HepG2 (cell line): ENCODE measurements around the gene LDHAL6B. TPM values are rescaled to one million over a fixed set of nuclear protein-coding genes. Genes with fewer than 3 reads are reported as not detected.

Experiments used
- ATAC-seq: fragments of 200-7000 bp; cut with Tn5 transposase; 3 replicates; pipeline ENCODE4 v1.9.1; 2020; ENCODE audit warnings: mild to moderate bottlenecking, moderate library complexity
- BruUV-seq: library from RNA; stranded (reverse); fragments of 400-500 nt; replicated peaks from 2 replicates; lab custom pipeline; 2021; lab: Mats Ljungman, UMichigan
- CTCF ChIA-PET: fragments of 300-600 bp; formaldehyde crosslinking; extraction: SDS; loops from one replicate; lab custom pipeline; 2021; ENCODE audit warnings: low total read pairs, inconsistent platforms, low intra/inter-chr PET ratio; lab: Yijun Ruan, JAX
- POLR2A ChIA-PET: fragments of 350-600 bp; sonication (Branson Sonifier 250); formaldehyde crosslinking; loops from one replicate; lab custom pipeline; 2020; ENCODE audit warnings: antibody characterized with exemption, inconsistent platforms; lab: Yijun Ruan, JAX
- DNase-seq: peaks from one replicate; pipeline ENCODE4 v3.0.0-alpha.2; 2015; ENCODE audit warnings: low spot score
- FAIRE-seq: peaks from 3 replicates; lab custom pipeline; 2011; peaks lifted over from hg19 to GRCh38; lab: Jason Lieb, UNC
- H2AFZ ChIP-seq: one replicate; pipeline ENCODE4 v1.6.1; 2011; ENCODE audit warnings: low read length, inconsistent platforms
- H3K27ac ChIP-seq: fragments of 300-600 bp; 3 replicates; pipeline ENCODE4 v1.8.0; 2011; ENCODE audit warnings: mixed run types, mild to moderate bottlenecking, mixed read lengths, low read length, inconsistent platforms; ENCODE audit not compliant: insufficient read depth; ENCODE audit errors: extremely low read length
- H3K27me3 ChIP-seq, 2 experiments: fragments of 200-600 bp in 1 of 2; 2 replicates in 1 of 2; 3 replicates in 1 of 2; pipeline versions ENCODE4 v1.6.0 to v1.8.0; 2011; ENCODE audit warnings: low read length in 2 of 2, mild to moderate bottlenecking in 2 of 2, moderate library complexity in 2 of 2, inconsistent platforms in 1 of 2; ENCODE audit not compliant: insufficient read depth in 2 of 2, control insufficient read depth in 1 of 2
- H3K36me3 ChIP-seq, 2 experiments: fragments of 200-600 bp in 1 of 2; replicated peaks in 1 of 2; 2 replicates in 1 of 2; 3 replicates in 1 of 2; pipeline versions ENCODE4 v1.5.1 to v1.8.0; 2011; ENCODE audit warnings: low read length in 2 of 2, inconsistent platforms in 1 of 2; ENCODE audit not compliant: insufficient read depth in 2 of 2, control insufficient read depth in 1 of 2
- H3K4me1 ChIP-seq: 2 replicates; pipeline ENCODE4 v1.5.1; 2012; ENCODE audit warnings: low read length, inconsistent platforms; ENCODE audit not compliant: insufficient read depth
- H3K4me2 ChIP-seq: 2 replicates; pipeline ENCODE4 v1.6.0; 2011; ENCODE audit warnings: low read depth, low read length, inconsistent platforms
- H3K4me3 ChIP-seq, 3 experiments: fragments of 200-600 bp in 1 of 3; sonication (generic), shearing (Covaris generic) in 1 of 3; replicated peaks in 1 of 3; 2 replicates each; pipeline ENCODE4 v1.5.1; 2011 to 2016; ENCODE audit warnings: low read length in 3 of 3, inconsistent platforms in 2 of 3, low read depth in 2 of 3, mild to moderate bottlenecking in 2 of 3, control low read depth in 1 of 3, mixed read lengths in 1 of 3; ENCODE audit not compliant: insufficient read depth in 1 of 3
- H3K79me2 ChIP-seq: one replicate; pipeline ENCODE4 v1.6.1; 2011; ENCODE audit warnings: low read length, inconsistent platforms; ENCODE audit not compliant: insufficient read depth
- H3K9ac ChIP-seq: 2 replicates; pipeline ENCODE4 v1.6.0; 2011; ENCODE audit warnings: mild to moderate bottlenecking, low read depth, low read length, inconsistent platforms; ENCODE audit not compliant: insufficient read depth
- H3K9me3 ChIP-seq: 2 replicates; pipeline ENCODE4 v1.5.1; 2012; ENCODE audit warnings: mild to moderate bottlenecking, low read length
- H4K20me1 ChIP-seq: 2 replicates; pipeline ENCODE4 v1.6.0; 2011; ENCODE audit warnings: inconsistent platforms, mild to moderate bottlenecking, low read length, moderate library complexity; ENCODE audit not compliant: insufficient read depth
- E2F5 ChIP-seq: sonication (generic); formaldehyde crosslinking; conservative IDR thresholded peaks from 2 replicates; pipeline ENCODE4 v1.4.0; 2020; ENCODE audit warnings: missing genetic modification reagents
- ERF ChIP-seq: IDR thresholded peaks from 2 replicates; pipeline ENCODE4 v1.6.1; 2018; ENCODE audit warnings: missing biosample characterization, missing genetic modification reagents
- GPBP1L1 ChIP-seq: sonication (generic); formaldehyde crosslinking; IDR thresholded peaks from 2 replicates; pipeline ENCODE4 v1.5.0; 2020; ENCODE audit warnings: mild to moderate bottlenecking, missing genetic modification reagents
- KAT7 ChIP-seq: IDR thresholded peaks from 2 replicates; pipeline ENCODE4 v1.6.1; 2018; ENCODE audit warnings: borderline replicate concordance, missing compliant biosample characterization
- REPIN1 ChIP-seq: sonication (generic); formaldehyde crosslinking; IDR thresholded peaks from 2 replicates; pipeline ENCODE4 v1.8.0; 2022; ENCODE audit warnings: missing genetic modification reagents, low read depth, mild to moderate bottlenecking, borderline replicate concordance
- RFX1 ChIP-seq: fragments of 450-650 bp; IDR thresholded peaks from 2 replicates; pipeline ENCODE4 v1.6.1; 2017
- RXRB ChIP-seq: IDR thresholded peaks from 2 replicates; pipeline ENCODE4 v1.6.1; 2016; ENCODE audit warnings: borderline replicate concordance, missing genetic modification reagents, missing compliant biosample characterization
- SALL1 ChIP-seq: sonication (generic); formaldehyde crosslinking; IDR thresholded peaks from 2 replicates; pipeline ENCODE4 v1.8.0; 2022; ENCODE audit warnings: mild to moderate bottlenecking, missing genetic modification reagents
- SALL2 ChIP-seq: sonication (generic); formaldehyde crosslinking; IDR thresholded peaks from 2 replicates; pipeline ENCODE4 v1.8.1; 2023; ENCODE audit warnings: mild to moderate bottlenecking, missing genetic modification reagents, inconsistent platforms
- TFE3 ChIP-seq: IDR thresholded peaks from 2 replicates; pipeline ENCODE4 v1.6.1; 2016
- ZBTB1 ChIP-seq: sonication (generic); formaldehyde crosslinking; IDR thresholded peaks from 2 replicates; pipeline ENCODE4 v1.4.0; 2020; ENCODE audit warnings: missing genetic modification reagents, borderline replicate concordance
- ZBTB21 ChIP-seq: sonication (generic); formaldehyde crosslinking; IDR thresholded peaks from 2 replicates; pipeline ENCODE4 v1.4.0; 2020; ENCODE audit warnings: missing genetic modification reagents
- ZBTB8A ChIP-seq: sonication (generic); formaldehyde crosslinking; IDR thresholded peaks from 2 replicates; pipeline ENCODE4 v1.4.0; 2020; ENCODE audit warnings: mild to moderate bottlenecking, low read depth, missing genetic modification reagents, borderline replicate concordance
- ZNF816 ChIP-seq: sonication (generic); formaldehyde crosslinking; IDR thresholded peaks from 2 replicates; pipeline ENCODE4 v1.8.0; 2022; ENCODE audit warnings: missing genetic modification reagents, mild to moderate bottlenecking, borderline replicate concordance
- ZSCAN30 ChIP-seq: sonication (generic); formaldehyde crosslinking; IDR thresholded peaks from 2 replicates; pipeline ENCODE4 v1.5.0; 2020; ENCODE audit warnings: mild to moderate bottlenecking, missing genetic modification reagents
- WGBS: methylation state at CpG from one replicate; pipeline ENCODE4 v1.1.6; 2017; ENCODE audit warnings: low lambda C conversion rate; 5-methylcytosine and 5-hydroxymethylcytosine counted together
- in situ Hi-C: cut with HindIII; loops from 2 replicates; pipeline ENCODE4 v1.10.0; 2017; ENCODE audit warnings: low pct_unique_long_range_greater_than_20kb; ENCODE audit not compliant: extremely low pct_ligation_motif_present
- intact Hi-C: fragments of 100-400 bp; cut with micrococcal nuclease; formaldehyde crosslinking; loops from one replicate; pipeline ENCODE4 v1.10.0; 2022; ENCODE audit not compliant: unreplicated experiment
- polyA plus RNA-seq, 8 experiments: library from polyadenylated mRNA; depleted of rRNA in 3 of 8; stranded (reverse) in 7 of 8; unstranded in 1 of 8; fragments of >200 nt; fragmentation: Illumina TruSeq in 4 of 8; extraction: Trizol in 4 of 8; gene quantifications; 2 replicates each; pipeline versions ENCODE4 v1.2.1 to v1.2.3, GENCODE V29; 2011 to 2016; ENCODE audit warnings: low read depth in 4 of 8, missing spikeins in 1 of 8, mixed read lengths in 1 of 8; ENCODE audit not compliant: insufficient read depth in 1 of 8
- total RNA-seq, 5 experiments: library from RNA; depleted of rRNA; stranded (reverse); fragments of >200 nt; fragmentation: Illumina TruSeq; extraction: Trizol; gene quantifications; 2 replicates each; pipeline ENCODE4 v1.2.3, GENCODE V29; 2016; ENCODE audit warnings: low read depth in 1 of 5
- TF ChIP-seq, protein P1 (sequence below): IDR thresholded peaks from 2 replicates; pipeline ENCODE4 v1.6.1; 2016; ENCODE audit warnings: low read depth, borderline replicate concordance

LDHAL6B gene
- total and polyA plus RNA-seq, 2 of the 13 experiments (the other 11 are each of a cell fraction or from before 2014, with no cell fraction given) = not detected

DNA sequence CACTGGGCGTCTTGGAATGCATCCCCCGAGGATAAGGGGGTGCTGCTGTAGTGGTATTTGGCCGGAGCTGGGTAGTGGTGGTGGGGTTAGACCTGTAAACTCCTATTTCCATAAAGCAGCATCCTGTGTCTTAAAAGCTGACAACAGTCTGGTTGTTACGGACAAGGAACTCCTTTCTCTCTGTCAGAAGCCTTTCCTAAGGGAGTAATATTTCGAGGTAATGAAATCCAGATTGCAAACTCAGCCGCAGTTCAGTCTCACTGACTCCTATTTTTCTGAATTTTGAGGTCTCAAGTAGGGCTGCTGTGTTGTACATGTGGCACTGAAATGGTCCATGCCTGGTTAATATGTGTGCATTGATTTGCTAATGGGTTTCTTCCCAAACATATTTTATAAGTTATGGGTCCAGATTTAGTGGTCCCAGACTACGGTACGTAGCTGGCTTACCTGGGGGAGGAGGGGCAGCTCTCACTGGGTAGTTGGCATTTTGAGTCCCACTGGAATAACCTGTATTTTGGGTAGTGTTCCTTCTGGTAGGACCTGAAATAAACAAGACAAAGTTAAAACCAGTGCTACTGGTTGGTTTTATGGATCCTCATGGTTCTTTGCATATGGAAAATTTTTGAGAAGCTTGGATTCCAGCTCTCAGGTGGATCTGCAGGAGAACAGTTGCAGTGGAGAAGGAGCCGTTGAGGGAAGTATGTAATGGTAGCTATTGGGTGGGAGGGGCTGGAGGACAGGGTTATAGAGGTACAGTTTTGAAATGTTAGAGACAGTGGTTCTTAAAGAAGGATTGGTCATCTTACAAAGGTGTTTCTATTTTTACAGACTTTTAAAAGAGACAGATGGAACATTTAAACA lies 48.6 kb upstream of the LDHAL6B start (continued):
- no peak for TF ChIP-seq RFX1
- no peak for TF ChIP-seq KAT7

- Histone ChIP-seq H3K36me3 (peaks cover 8 to 46% of the 10 kb centered on the region in 2 experiments; a peak in 4 of 5 replicates), H3K4me3 (no peak overlapping the region), H3K4me1 (no peaks in the 10 kb centered on the region)
- TF ChIP-seq RXRB (CRISPR knock-in tag) (no peak), ZBTB21 (no peak), ZSCAN30 (CRISPR knock-in tag) (no peak), ZBTB1 (CRISPR knock-in tag) (no peak), E2F5 (CRISPR knock-in tag) (no peak), ZBTB8A (no peak), ZNF816 (no peak), REPIN1 (CRISPR knock-in tag) (no peak), ERF (no peak), SALL2 (no peak), SALL1 (CRISPR knock-in tag) (no peak), GPBP1L1 (CRISPR knock-in tag) (no peak), TFE3 (CRISPR knock-in tag) (no peak)
- TF ChIP-seq, protein P1, sequence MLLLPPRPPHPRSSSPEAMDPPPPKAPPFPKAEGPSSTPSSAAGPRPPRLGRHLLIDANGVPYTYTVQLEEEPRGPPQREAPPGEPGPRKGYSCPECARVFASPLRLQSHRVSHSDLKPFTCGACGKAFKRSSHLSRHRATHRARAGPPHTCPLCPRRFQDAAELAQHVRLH (CRISPR knock-in tag) = no peak
- TF ChIP-seq, all 625 proteins: peak for 0
- Histone ChIP-seq H3K27ac (no peak overlapping the region), H2AFZ (no peak overlapping the region), H3K4me2 (no peak overlapping the region), H3K27me3 (no peaks in the 10 kb centered on the region), H4K20me1 (no peaks in the 10 kb centered on the region), H3K9ac (no peak overlapping the region), H3K9me3 (no peaks in the 10 kb centered on the region), H3K79me2 (no peaks in the 10 kb centered on the region)
- FAIRE-seq = no peak
- intact Hi-C loops (no loop called here), in situ Hi-C loops (no loop called here)
- POLR2A ChIA-PET = no interaction called here
- WGBS = 100% methylated on average over 7 of the region's 7 CpGs
- BruUV-seq = no TSS peak
- no peak for ATAC-seq
- CTCF ChIA-PET = no interaction called here
- DNase-seq = no peak
Measured at GRCh38 chr15:59158701-59159034, 48.0 kb upstream of the LDHAL6B start.
